Endodermal cell (in vitro differentiated cells): ENCODE measurements around the gene MAGED1. TPM values are rescaled to one million over a fixed set of nuclear protein-coding genes. Genes with fewer than 3 reads are reported as not detected.

Experiments used
- DNase-seq: peaks from one replicate; pipeline ENCODE4 v3.0.0-alpha.2; 2017
- H3K27ac ChIP-seq: 2 replicates; pipeline ENCODE4 v1.5.1; 2013; ENCODE audit warnings: mild to moderate bottlenecking, low read depth, low read length, moderate library complexity
- H3K27me3 ChIP-seq: 2 replicates; pipeline ENCODE4 v1.6.1; 2013; ENCODE audit warnings: mild to moderate bottlenecking, low read length, moderate library complexity; ENCODE audit not compliant: insufficient read depth, control insufficient read depth, poor library complexity, severe bottlenecking
- H3K36me3 ChIP-seq: 2 replicates; pipeline ENCODE4 v1.7.0; 2013; ENCODE audit warnings: mild to moderate bottlenecking, low read length, moderate library complexity; ENCODE audit not compliant: control insufficient read depth, insufficient read depth
- H3K4me1 ChIP-seq: one replicate; pipeline ENCODE4 v1.7.0; 2013; ENCODE audit warnings: low read length; ENCODE audit not compliant: control insufficient read depth, insufficient read depth
- H3K4me3 ChIP-seq: 2 replicates; pipeline ENCODE4 v1.5.1; 2013; ENCODE audit warnings: mild to moderate bottlenecking, low read length, moderate library complexity
- H3K9ac ChIP-seq: 2 replicates; pipeline ENCODE4 v1.6.1; 2013; ENCODE audit warnings: mild to moderate bottlenecking, low read length, moderate library complexity; ENCODE audit not compliant: poor library complexity, severe bottlenecking; ENCODE audit errors: extremely low read depth
- H3K9me3 ChIP-seq: 2 replicates; pipeline ENCODE4 v1.6.1; 2013; ENCODE audit warnings: mild to moderate bottlenecking, low read length, moderate library complexity; ENCODE audit not compliant: control insufficient read depth
- H3K27ac Mint-ChIP-seq: 2 replicates; pipeline ENCODE4 v1.8.0; 2020; ENCODE audit warnings: mixed read lengths
- H3K27me3 Mint-ChIP-seq: 2 replicates; pipeline ENCODE4 v1.8.0; 2021; ENCODE audit warnings: mild to moderate bottlenecking, mixed read lengths; ENCODE audit not compliant: insufficient read depth
- H3K36me3 Mint-ChIP-seq: 2 replicates; pipeline ENCODE4 v1.8.0; 2020; ENCODE audit warnings: low read depth, mixed read lengths
- H3K4me1 Mint-ChIP-seq: 2 replicates; pipeline ENCODE4 v1.8.0; 2020; ENCODE audit warnings: mixed read lengths
- H3K4me3 Mint-ChIP-seq: 2 replicates; pipeline ENCODE4 v1.8.0; 2020; ENCODE audit warnings: mild to moderate bottlenecking, moderate library complexity, mixed read lengths
- H3K9me3 Mint-ChIP-seq: 2 replicates; pipeline ENCODE4 v1.8.0; 2020; ENCODE audit warnings: mild to moderate bottlenecking, mixed read lengths
- WGBS, 2 experiments: methylation state at CpG; one replicate each; pipeline versions ENCODE4 v1.1.5 to v1.1.7; 2013; ENCODE audit warnings: missing lambda C conversion rate in 2 of 2, mixed read lengths in 1 of 2; ENCODE audit not compliant: insufficient coverage in 1 of 2, insufficient read length in 1 of 2; 5-methylcytosine and 5-hydroxymethylcytosine counted together
- total RNA-seq, 2 donors: library from RNA; stranded (reverse); fragmentation: NEBNext Ultra II Directional in 1 of 2; extraction: Animal tissue kit (Norgen Biotek cat#: 25700) in 1 of 2; gene quantifications; 2 replicates in 1 of 2; 3 replicates in 1 of 2; pipeline ENCODE4 v1.2.1, GENCODE V29; 2021
- TF ChIP-seq, protein P1 (sequence below): fragments of 200-600 bp; sonication (generic); conservative IDR thresholded peaks from 2 replicates; pipeline ENCODE4 v1.5.0; 2021; ENCODE audit warnings: antibody characterized with exemption, mild to moderate bottlenecking

Gene MAGED1
- total RNA-seq, 2 donors from 2014 or later: 344 to 419 TPM

DNA sequence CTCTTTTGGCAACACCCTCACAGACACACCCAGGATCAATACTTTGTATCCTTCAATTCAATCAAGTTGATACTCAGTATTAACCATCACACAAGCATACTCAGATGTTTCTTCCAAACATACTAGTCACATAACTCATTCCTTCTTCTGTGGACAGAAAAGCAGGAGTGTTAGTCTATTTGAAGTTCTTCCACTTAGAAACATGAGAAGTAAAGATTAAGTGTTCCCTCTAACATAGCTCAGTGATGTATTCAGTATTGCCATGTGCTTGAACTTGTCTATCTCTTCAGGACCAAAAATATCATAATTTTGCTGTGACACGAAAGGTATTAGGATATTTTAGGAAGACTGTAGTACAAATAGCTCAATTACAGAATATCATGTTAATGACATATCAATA, 25.8 kb upstream of the MAGED1 start:
- Histone ChIP-seq H3K27me3 (no peaks in the 10 kb centered on the region), H3K9ac (no peak overlapping the region), H3K27ac (no peak overlapping the region), H3K36me3 (peaks cover 13% of the 10 kb centered on the region), H3K4me1 (no peaks in the 10 kb centered on the region), H3K9me3 (peaks cover 29% of the 10 kb centered on the region), H3K4me3 (no peak overlapping the region)
- peaks cover 57% of the 10 kb centered on the region for H3K9me3 Mint-ChIP-seq
- H3K27me3 Mint-ChIP-seq: no peaks in the 10 kb centered on the region
- peaks cover 11% of the 10 kb centered on the region for H3K36me3 Mint-ChIP-seq
- no peaks in the 10 kb centered on the region for H3K4me1 Mint-ChIP-seq
- whole genome bisulfite sequencing, 2 experiments: no CpG with 5 or more reads among the region's 1 CpG
- DNase-seq: no peak
- no peak overlapping the region for H3K4me3 Mint-ChIP-seq
- TF ChIP-seq, protein P1, sequence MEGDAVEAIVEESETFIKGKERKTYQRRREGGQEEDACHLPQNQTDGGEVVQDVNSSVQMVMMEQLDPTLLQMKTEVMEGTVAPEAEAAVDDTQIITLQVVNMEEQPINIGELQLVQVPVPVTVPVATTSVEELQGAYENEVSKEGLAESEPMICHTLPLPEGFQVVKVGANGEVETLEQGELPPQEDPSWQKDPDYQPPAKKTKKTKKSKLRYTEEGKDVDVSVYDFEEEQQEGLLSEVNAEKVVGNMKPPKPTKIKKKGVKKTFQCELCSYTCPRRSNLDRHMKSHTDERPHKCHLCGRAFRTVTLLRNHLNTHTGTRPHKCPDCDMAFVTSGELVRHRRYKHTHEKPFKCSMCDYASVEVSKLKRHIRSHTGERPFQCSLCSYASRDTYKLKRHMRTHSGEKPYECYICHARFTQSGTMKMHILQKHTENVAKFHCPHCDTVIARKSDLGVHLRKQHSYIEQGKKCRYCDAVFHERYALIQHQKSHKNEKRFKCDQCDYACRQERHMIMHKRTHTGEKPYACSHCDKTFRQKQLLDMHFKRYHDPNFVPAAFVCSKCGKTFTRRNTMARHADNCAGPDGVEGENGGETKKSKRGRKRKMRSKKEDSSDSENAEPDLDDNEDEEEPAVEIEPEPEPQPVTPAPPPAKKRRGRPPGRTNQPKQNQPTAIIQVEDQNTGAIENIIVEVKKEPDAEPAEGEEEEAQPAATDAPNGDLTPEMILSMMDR: no peak
- H3K27ac Mint-ChIP-seq: no peak overlapping the region

DNA sequence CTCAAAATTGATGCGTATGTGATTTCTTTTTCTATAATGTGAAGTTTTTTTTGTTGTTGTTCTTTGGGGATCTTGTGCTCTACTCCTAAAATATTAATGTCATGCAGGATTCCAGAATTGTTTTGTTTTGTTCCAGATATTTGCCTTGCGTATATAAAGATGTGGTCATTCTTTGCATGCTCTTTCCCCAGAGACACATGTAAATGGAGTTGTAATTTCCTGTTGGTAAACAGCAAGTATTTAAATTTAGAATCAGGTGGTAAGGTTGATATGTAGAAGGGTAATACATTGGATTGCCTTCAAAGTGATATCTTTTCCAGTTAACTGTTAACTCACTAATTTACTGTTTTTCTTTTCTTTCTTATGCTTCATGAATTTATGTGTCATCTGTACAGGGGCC, 23.1 kb upstream of the MAGED1 start:
- no peak overlapping the region for H3K27ac ChIP-seq
- no peak for DNase-seq
- peaks cover 7% of the 10 kb centered on the region for H3K36me3 ChIP-seq
- H3K27ac Mint-ChIP-seq: no peak overlapping the region
- H3K4me3 Mint-ChIP-seq: no peak overlapping the region
- peaks cover 11% of the 10 kb centered on the region for H3K9me3 ChIP-seq
- H3K27me3 ChIP-seq: no peaks in the 10 kb centered on the region
- peaks cover 3% of the 10 kb centered on the region for H3K36me3 Mint-ChIP-seq
- no peak overlapping the region for H3K4me3 ChIP-seq
- H3K4me1 ChIP-seq: no peaks in the 10 kb centered on the region
- no peaks in the 10 kb centered on the region for H3K4me1 Mint-ChIP-seq
- H3K27me3 Mint-ChIP-seq: no peaks in the 10 kb centered on the region
- 100% methylated on average over 2 of the region's 2 CpGs; no CpG with 5 or more reads in 1 of the 2 experiments for WGBS, 2 experiments
- H3K9ac ChIP-seq: no peak overlapping the region
- TF ChIP-seq, protein P1: no peak
- peaks cover 48% of the 10 kb centered on the region for H3K9me3 Mint-ChIP-seq

DNA sequence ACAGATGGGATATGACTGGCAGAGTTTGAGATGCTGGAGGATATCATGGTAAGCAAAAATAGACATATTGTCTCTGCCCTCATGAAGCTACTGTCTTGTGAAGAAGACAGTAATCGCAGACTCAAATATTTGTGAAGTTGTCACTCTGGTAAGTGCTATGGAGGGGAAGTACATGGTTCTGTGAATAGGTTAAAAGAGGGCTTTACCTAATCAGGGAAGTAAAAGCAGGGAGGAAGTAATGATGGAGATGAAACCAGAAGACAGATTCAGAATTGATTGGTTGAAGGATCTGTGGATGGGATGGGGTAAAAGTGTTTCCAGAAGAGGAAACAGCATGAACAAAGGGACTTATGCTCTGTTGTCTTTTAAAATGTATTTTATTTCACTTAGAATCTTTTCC, 19.3 kb upstream of the MAGED1 start:
- Histone ChIP-seq H3K4me1 (no peaks in the 10 kb centered on the region), H3K27ac (no peak overlapping the region), H3K9ac (no peak overlapping the region), H3K4me3 (no peak overlapping the region), H3K9me3 (no peaks in the 10 kb centered on the region), H3K36me3 (no peaks in the 10 kb centered on the region), H3K27me3 (no peaks in the 10 kb centered on the region)
- peaks cover 1% of the 10 kb centered on the region for H3K36me3 Mint-ChIP-seq
- H3K27me3 Mint-ChIP-seq: no peaks in the 10 kb centered on the region
- H3K4me1 Mint-ChIP-seq: no peaks in the 10 kb centered on the region
- no peak for DNase-seq
- 96 to 100% methylated on average over 1 of the region's 1 CpG for WGBS, 2 experiments
- H3K4me3 Mint-ChIP-seq: no peak overlapping the region
- peaks cover 44% of the 10 kb centered on the region for H3K9me3 Mint-ChIP-seq
- TF ChIP-seq, protein P1: no peak
- no peak overlapping the region for H3K27ac Mint-ChIP-seq
